ENCODE results near the gene WWOX. TPM values are rescaled to one million over a fixed set of nuclear protein-coding genes. Genes with fewer than 3 reads are reported as not detected.

The WWOX gene
- total RNA-seq, 1 donor from 2014 or later = 34.9 TPM

DNA sequence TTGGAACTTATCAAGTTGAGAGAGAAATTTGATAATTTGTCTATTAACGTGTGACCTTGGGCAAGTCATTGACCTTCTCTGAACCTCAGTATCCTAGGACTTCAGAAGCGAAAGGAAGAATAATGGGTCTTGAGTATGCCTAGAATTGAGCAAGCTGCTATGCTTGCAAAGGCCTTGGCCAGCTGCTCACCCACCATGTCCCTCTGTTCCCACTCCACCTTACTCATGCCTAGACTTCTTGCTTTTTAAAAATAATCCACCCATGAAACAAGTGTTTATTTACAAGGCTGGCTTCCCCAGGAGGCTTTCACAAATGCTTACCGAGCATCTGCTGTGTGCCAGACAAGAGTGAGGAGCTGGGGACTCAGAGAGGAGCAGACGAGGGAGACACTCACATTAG, 910.4 kb downstream of the WWOX start:
- DNase-seq (ENCODE audit: low read depth) = no peak

DNA sequence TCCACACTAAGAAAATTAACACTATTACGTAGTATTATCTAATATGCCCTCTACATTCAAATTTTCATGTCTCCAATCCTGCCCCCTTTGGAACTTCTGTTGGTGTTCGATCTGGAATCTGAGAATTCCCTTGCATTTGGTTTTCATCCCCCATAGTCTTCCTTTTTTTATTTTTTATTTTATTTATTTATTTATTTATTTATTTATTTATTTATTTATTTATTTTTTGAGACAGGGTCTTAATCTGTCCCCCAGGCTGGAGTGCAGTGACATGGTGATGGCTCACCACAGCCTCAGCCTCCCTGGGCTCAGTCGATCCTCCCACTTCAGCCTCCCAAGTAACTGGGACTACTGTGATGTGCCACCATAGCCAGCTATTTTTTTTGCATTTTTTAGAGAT, 911.8 kb downstream of the WWOX start:
- H3K4me3 ChIP-seq (ENCODE audit: low read depth, low read length) = no peak overlapping the region
- H3K27me3 ChIP-seq (ENCODE audit: control insufficient read depth, insufficient read depth, low read length) = no peaks in the 10 kb centered on the region
- no peak for DNase-seq (ENCODE audit: low read depth)
- TF ChIP-seq, protein P1, sequence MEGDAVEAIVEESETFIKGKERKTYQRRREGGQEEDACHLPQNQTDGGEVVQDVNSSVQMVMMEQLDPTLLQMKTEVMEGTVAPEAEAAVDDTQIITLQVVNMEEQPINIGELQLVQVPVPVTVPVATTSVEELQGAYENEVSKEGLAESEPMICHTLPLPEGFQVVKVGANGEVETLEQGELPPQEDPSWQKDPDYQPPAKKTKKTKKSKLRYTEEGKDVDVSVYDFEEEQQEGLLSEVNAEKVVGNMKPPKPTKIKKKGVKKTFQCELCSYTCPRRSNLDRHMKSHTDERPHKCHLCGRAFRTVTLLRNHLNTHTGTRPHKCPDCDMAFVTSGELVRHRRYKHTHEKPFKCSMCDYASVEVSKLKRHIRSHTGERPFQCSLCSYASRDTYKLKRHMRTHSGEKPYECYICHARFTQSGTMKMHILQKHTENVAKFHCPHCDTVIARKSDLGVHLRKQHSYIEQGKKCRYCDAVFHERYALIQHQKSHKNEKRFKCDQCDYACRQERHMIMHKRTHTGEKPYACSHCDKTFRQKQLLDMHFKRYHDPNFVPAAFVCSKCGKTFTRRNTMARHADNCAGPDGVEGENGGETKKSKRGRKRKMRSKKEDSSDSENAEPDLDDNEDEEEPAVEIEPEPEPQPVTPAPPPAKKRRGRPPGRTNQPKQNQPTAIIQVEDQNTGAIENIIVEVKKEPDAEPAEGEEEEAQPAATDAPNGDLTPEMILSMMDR (IDR thresholded peaks at IDR 0.05; ENCODE audit: insufficient read depth, low read length, poor library complexity, severe bottlenecking) = no peak
- H3K36me3 ChIP-seq (ENCODE audit: control insufficient read depth, insufficient read depth, low read length) = no peaks in the 10 kb centered on the region

More for the DNA sequence above, 910.4 kb downstream of the WWOX start:
- no peaks in the 10 kb centered on the region for H3K36me3 ChIP-seq (ENCODE audit: control insufficient read depth, insufficient read depth, low read length)
- H3K27me3 ChIP-seq (ENCODE audit: control insufficient read depth, insufficient read depth, low read length) = no peaks in the 10 kb centered on the region
- TF ChIP-seq, protein P1 (IDR thresholded peaks at IDR 0.05; ENCODE audit: insufficient read depth, low read length, poor library complexity, severe bottlenecking) = no peak
- H3K4me3 ChIP-seq (ENCODE audit: low read depth, low read length) = no peak overlapping the region

DNA sequence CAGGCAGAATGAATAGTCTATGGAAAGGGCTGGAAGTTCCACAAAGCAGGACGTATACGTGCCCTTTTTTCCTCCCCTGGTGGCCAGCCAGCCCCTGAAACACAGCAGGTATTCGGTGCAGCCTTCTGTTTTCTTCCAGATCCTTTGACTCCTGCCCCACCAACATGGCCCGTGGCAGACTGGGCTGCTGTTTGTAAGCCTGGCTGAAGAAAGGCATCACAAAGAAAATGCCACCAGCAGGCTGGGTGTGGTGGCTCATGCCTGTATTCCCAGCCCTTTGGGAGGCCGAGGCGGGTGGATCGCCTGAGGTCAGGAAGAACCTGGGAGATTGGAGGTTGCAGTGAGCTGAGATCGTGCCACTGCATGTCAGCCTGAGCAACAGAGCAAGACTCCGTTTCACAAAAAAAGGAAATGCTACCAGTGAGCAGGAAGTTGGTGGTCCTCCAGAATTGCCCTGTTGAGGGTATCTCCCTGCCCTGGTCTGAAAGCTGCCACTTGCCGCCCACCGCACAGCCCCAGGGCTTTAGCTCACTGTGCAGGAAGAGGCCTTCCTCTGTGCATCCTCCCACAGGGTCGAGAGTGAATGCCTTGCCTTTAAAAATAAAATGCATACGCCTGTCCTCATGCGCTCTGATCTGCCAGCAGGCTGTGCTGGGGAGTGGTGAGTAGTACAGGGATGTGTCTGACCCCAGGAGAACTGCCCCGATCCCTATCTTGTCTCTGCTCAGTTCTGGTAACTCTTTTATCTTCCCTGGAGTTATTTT, 913.4 kb downstream of the WWOX start:
- H3K36me3 ChIP-seq (ENCODE audit: control insufficient read depth, insufficient read depth, low read length) = no peaks in the 10 kb centered on the region
- H3K27me3 ChIP-seq (ENCODE audit: control insufficient read depth, insufficient read depth, low read length) = no peaks in the 10 kb centered on the region
- no peak overlapping the region for H3K4me3 ChIP-seq (ENCODE audit: low read depth, low read length)
- TF ChIP-seq, protein P1 (IDR thresholded peaks at IDR 0.05; ENCODE audit: insufficient read depth, low read length, poor library complexity, severe bottlenecking) = no peak
- no peak for DNase-seq (ENCODE audit: low read depth)

DNA sequence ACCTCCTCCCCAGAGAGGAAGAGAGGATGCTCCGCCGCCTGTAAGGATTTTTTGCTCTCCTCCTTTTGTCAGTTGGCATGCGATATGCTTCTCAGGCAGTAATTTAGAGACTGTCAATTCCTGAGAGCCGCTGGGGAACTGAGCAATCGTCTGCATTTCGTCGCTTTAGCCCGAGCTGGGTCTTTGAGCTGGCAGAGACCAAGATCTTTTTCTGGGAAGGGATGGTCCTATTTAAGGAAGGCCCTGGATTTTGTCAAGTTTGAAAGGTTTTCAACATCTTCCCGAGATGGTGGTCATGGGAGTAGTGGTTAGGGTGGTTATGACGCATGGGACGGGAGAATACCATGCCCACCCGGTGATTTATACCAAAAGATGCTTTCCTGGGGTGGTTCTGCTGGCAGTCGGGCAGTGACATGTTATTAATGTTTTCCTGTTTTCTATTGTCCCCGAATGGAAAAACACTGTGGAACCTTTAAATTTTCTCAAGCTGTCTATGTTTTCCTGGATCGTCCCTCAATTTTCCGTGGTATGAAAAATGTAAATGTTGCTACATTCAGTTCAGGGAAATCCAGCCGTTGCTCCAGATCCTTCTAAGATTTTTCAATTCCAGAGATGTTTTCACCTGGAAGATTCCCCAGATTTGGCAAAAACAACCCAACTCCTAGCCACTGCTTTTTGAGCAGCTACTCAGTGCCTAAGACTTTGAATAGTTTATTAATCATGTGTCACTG, 914.6 kb downstream of the WWOX start:
- H3K27me3 ChIP-seq (ENCODE audit: control insufficient read depth, insufficient read depth, low read length) = no peaks in the 10 kb centered on the region
- TF ChIP-seq, protein P1 (IDR thresholded peaks at IDR 0.05; ENCODE audit: insufficient read depth, low read length, poor library complexity, severe bottlenecking) = no peak
- no peak overlapping the region for H3K4me3 ChIP-seq (ENCODE audit: low read depth, low read length)
- no peaks in the 10 kb centered on the region for H3K36me3 ChIP-seq (ENCODE audit: control insufficient read depth, insufficient read depth, low read length)
- no peak for DNase-seq (ENCODE audit: low read depth)

DNA sequence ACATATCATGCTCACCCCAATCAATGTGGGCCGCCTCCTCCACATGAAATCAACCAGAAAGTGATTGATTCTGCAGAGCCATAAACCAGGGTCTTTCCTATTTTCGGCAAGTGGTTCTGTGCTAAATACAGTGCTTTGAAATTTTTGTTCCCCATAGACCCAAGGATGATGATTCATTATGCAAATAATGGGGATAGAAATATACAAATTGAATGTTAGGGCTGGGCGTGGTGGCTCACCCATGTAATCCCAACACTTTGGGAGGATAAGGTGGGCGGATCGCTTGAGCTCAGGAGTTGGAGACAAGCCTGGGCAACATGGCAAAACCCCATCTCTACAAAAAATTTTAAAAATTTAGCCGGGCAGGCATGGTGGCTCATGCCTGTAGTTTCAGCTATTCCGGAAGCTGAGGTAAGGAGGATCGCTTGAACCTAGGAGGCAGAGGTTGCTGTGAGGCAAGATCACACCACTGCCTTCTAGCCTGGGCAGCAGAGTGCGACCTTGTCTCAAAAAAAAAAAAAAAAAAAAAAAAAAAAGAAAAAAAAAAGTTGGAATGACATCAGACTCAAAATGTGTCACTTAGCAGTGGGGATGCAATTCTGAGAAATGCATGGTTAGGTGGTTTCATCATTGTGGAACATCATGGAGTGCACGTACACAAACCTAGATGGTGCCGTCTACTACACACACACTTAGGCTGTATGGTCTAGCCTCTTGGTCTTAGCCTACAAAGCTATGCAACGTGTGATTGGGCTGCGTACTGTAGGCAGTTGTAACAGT, 919.4 kb downstream of the WWOX start:
- DNase-seq (ENCODE audit: low read depth) = no peak
- Histone ChIP-seq H3K27me3 (ENCODE audit: control insufficient read depth, insufficient read depth, low read length) (no peaks in the 10 kb centered on the region), H3K36me3 (ENCODE audit: control insufficient read depth, insufficient read depth, low read length) (no peaks in the 10 kb centered on the region), H3K4me3 (ENCODE audit: low read depth, low read length) (no peak overlapping the region)
- TF ChIP-seq, protein P1 (IDR thresholded peaks at IDR 0.05; ENCODE audit: insufficient read depth, low read length, poor library complexity, severe bottlenecking) = no peak

Measured in kidney epithelial cell (primary cell).